ENCODE measurements around the gene HOMER3.

- TF ChIP-seq POLR2A (IDR thresholded peaks at IDR 0.05; ENCODE audit: low read length), result no peak
- TF ChIP-seq GATA1 (IDR thresholded peaks at IDR 0.05; ENCODE audit: low read depth, low read length), result no peak
These were observed 19.4 kb upstream of the HOMER3 start for GRCh38 chr19:18960370-18960769.

Data from erythroblast (primary cell).